Chondrocyte (in vitro differentiated cells): Measurements from ENCODE around the gene CYP4F3. TPM values are rescaled to one million over a fixed set of nuclear protein-coding genes. Genes with fewer than 3 reads are reported as not detected.

ENCODE experiments used
- DNase-seq: peaks from one replicate; pipeline ENCODE4 v3.0.0; 2021; ENCODE audit warnings: mixed read lengths, low spot score
- H3K27ac Mint-ChIP-seq: one replicate; pipeline ENCODE4 v1.8.0; 2021; ENCODE audit warnings: mild to moderate bottlenecking, moderate library complexity, mixed read lengths; ENCODE audit not compliant: unreplicated experiment
- H3K27me3 Mint-ChIP-seq: 2 replicates; pipeline ENCODE4 v1.8.0; 2021; ENCODE audit warnings: low read depth, mixed read lengths
- H3K36me3 Mint-ChIP-seq: 2 replicates; pipeline ENCODE4 v1.8.0; 2021; ENCODE audit warnings: low read depth, mixed read lengths
- H3K4me1 Mint-ChIP-seq: 2 replicates; pipeline ENCODE4 v1.8.0; 2021; ENCODE audit warnings: low read depth, mild to moderate bottlenecking, mixed read lengths
- H3K4me3 Mint-ChIP-seq: one replicate; pipeline ENCODE4 v1.8.0; 2021; ENCODE audit warnings: mild to moderate bottlenecking, moderate library complexity, mixed read lengths; ENCODE audit not compliant: unreplicated experiment
- H3K9me3 Mint-ChIP-seq: 2 replicates; pipeline ENCODE4 v1.8.0; 2021; ENCODE audit warnings: low read depth, mixed read lengths
- total RNA-seq: library from RNA; stranded (reverse); gene quantifications from 3 replicates; pipeline ENCODE4 v1.2.1, GENCODE V29; 2021
- TF ChIP-seq, protein P1 (sequence below): fragments of 200-600 bp; sonication (generic); IDR thresholded peaks from 2 replicates; pipeline ENCODE4 v1.5.0; 2021; ENCODE audit warnings: antibody characterized with exemption, mild to moderate bottlenecking, moderate library complexity

The CYP4F3 gene
- total RNA-seq, 1 donor from 2014 or later = not detected

- H3K27ac Mint-ChIP-seq = no peak overlapping the region
- H3K9me3 Mint-ChIP-seq = peaks cover 19% of the 10 kb centered on the region
- H3K36me3 Mint-ChIP-seq = no peaks in the 10 kb centered on the region
- H3K27me3 Mint-ChIP-seq = peaks cover 3% of the 10 kb centered on the region
- H3K4me3 Mint-ChIP-seq = no peak overlapping the region
- DNase-seq = no peak
- H3K4me1 Mint-ChIP-seq = no peaks in the 10 kb centered on the region
- TF ChIP-seq, protein P1, sequence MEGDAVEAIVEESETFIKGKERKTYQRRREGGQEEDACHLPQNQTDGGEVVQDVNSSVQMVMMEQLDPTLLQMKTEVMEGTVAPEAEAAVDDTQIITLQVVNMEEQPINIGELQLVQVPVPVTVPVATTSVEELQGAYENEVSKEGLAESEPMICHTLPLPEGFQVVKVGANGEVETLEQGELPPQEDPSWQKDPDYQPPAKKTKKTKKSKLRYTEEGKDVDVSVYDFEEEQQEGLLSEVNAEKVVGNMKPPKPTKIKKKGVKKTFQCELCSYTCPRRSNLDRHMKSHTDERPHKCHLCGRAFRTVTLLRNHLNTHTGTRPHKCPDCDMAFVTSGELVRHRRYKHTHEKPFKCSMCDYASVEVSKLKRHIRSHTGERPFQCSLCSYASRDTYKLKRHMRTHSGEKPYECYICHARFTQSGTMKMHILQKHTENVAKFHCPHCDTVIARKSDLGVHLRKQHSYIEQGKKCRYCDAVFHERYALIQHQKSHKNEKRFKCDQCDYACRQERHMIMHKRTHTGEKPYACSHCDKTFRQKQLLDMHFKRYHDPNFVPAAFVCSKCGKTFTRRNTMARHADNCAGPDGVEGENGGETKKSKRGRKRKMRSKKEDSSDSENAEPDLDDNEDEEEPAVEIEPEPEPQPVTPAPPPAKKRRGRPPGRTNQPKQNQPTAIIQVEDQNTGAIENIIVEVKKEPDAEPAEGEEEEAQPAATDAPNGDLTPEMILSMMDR = no peak
Measured at GRCh38 chr19:15633082-15633835, 7.4 kb upstream of the CYP4F3 start.

- no peaks in the 10 kb centered on the region for H3K36me3 Mint-ChIP-seq
- no peak for DNase-seq
- H3K9me3 Mint-ChIP-seq = peaks cover 19% of the 10 kb centered on the region
- H3K4me3 Mint-ChIP-seq = no peak overlapping the region
- peaks cover 3% of the 10 kb centered on the region for H3K27me3 Mint-ChIP-seq
- no peak overlapping the region for H3K27ac Mint-ChIP-seq
- TF ChIP-seq, protein P1 = no peak
- H3K4me1 Mint-ChIP-seq = no peaks in the 10 kb centered on the region
Measured at GRCh38 chr19:15634105-15634504, 6.6 kb upstream of the CYP4F3 start.

GRCh38 chr19:15635016-15635805 lies 5.5 kb upstream of the CYP4F3 start:
- Mint-ChIP-seq H3K4me3 (no peak overlapping the region), H3K27me3 (peaks cover 3% of the 10 kb centered on the region), H3K36me3 (no peaks in the 10 kb centered on the region), H3K9me3 (peaks cover 19% of the 10 kb centered on the region), H3K27ac (no peak overlapping the region), H3K4me1 (no peaks in the 10 kb centered on the region)
- no peak for DNase-seq
- TF ChIP-seq, protein P1 = no peak

GRCh38 chr19:15636026-15636425 lies 4.7 kb upstream of the CYP4F3 start:
- Mint-ChIP-seq H3K36me3 (no peaks in the 10 kb centered on the region), H3K9me3 (peaks cover 19% of the 10 kb centered on the region), H3K4me1 (no peaks in the 10 kb centered on the region), H3K27me3 (peaks cover 3% of the 10 kb centered on the region), H3K4me3 (no peak overlapping the region), H3K27ac (no peak overlapping the region)
- TF ChIP-seq, protein P1 = no peak
- no peak for DNase-seq

DNA sequence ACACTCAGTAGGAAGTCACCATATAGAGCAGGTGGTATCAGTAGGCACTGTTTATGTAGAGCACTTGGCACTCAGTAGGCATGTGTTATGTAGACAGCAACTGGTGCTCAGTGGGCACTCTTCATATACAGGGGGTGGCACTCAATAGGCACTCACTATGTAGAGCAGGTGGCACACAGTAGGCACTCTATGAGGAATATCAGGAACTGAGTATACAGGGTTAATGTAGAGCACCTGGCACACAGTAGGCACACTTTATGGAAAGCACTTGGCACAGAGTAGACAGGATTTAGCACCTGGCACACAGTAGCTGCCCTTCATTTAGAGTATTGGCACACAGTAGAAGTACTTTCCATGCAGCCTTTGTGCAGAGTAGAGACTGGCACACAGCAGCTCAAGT lies 1.1 kb upstream of the CYP4F3 start:
- H3K9me3 Mint-ChIP-seq = peaks cover 13% of the 10 kb centered on the region

More for the DNA sequence above, 1.1 kb upstream of the CYP4F3 start:
- Mint-ChIP-seq H3K27ac (no peak overlapping the region), H3K4me1 (no peaks in the 10 kb centered on the region), H3K4me3 (no peak overlapping the region), H3K36me3 (no peaks in the 10 kb centered on the region), H3K27me3 (no peaks in the 10 kb centered on the region)
- DNase-seq = no peak
- TF ChIP-seq, protein P1 = no peak
